Measurements from ENCODE around the gene TGFBRAP1.

The TGFBRAP1 gene

DNA sequence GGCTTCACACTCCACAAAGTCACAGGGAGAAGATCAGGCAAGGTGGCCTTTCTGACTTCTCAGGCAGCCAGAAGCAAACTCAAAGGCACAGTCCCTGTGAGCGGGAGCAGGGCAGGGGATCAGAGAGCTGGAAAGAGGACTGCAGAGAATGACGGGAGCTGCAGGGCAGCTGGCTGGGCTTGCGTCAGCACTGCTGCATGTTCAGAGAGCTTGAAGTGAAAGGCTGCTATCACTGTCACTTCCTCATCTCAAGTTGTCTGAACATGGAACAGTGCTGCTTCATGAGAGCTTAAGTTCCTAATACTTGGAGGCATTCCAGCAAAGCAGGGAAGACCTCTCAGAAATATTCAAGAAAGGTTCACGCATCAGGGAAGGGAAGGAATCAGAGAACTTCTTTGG lies 20.4 kb downstream of the TGFBRAP1 start:
- no peak for DNase-seq

DNA sequence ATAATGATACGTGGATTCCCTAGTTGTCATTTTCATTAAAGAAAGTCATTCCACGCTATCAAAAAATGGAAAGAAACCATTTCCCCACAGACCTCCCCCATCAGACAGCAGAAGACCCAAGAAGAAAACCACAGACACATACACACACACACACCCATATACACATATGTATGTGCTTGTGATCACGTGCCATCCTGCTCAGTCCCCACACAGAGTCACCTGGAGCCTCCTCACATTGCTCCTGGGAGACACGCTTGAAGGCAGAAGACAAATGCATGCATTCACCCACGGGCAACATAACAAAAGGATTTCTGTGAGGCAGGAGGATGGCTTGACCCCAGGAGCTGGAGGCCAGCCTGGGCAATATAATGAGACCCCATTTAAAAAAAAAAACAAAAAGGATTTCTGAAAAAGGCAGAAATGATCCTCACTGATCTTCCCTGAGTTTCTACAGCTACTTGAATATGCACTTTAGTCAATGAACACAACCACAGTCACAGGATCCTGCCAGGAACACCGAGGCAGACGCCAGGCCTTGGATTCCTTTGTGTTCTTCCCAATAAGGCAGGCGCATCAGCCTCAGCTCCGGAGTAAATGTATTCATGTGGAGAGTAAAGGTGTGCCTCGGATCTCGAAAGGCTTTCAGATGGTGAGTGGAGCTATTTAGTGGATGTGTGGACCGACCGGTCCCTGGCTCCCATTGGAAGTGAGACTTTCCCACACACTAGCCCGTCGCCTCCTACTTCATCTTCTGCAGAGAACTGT lies 21.0 kb downstream of the TGFBRAP1 start:
- DNase-seq = no peak

DNA sequence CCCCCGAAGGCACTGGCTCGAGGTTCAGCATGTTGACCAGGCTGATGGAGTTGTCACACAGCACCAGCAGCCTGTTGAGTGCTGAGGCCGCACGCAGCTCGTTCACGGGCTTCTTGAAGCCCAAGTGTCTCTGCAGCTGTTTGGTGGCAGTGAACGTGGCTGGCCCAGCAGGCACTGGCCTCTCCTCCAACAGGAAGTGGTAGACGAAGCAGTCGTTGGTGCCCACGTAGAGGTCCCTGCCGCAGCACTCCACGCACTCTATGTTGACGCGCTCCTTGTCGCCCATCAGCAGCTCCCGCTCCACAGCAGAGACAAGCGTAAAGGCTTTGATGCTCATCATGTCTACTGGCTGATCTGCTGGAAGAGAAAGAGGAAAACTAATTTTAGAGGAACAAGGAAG lies 21.6 kb downstream of the TGFBRAP1 start:
- no peak for DNase-seq

DNA sequence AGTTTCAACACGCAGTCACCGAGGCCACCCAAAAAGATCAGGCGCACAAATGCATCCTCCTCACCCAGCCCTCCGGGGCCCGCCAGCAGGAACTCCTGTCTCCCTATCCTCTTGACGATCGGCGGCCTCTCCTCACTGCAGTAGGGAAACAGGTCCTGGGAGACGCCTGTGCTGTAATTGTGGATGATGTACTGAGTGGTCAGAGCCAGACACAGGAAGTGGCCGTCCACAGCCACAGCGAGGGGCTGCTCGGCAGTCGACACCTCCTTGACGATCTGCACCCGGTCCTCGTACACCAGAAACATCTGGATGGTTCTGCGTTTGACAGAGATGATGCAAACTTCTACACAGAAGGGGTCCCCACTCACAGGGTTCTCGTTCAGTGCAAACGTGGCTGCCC lies 22.0 kb downstream of the TGFBRAP1 start:
- no peak for DNase-seq

DNA sequence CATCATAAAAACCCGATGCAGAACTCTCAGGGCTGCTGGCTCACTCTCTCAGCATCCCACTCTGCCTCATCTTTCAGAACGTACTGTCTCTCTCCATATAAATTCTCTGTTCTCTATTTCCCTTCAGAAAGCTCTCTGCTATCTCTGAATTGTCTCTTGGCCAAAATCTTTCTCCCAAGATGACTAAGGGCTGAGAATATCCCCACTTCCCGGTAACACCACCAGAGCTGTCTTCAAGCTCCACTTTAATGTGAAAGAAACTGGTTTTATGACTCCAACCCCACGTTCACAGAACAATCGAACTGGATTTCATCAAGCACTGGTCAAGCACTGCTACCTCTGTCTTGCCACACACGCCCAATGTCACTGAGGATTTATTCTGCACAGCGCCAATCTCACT lies 22.4 kb downstream of the TGFBRAP1 start:
- DNase-seq = no peak

DNA sequence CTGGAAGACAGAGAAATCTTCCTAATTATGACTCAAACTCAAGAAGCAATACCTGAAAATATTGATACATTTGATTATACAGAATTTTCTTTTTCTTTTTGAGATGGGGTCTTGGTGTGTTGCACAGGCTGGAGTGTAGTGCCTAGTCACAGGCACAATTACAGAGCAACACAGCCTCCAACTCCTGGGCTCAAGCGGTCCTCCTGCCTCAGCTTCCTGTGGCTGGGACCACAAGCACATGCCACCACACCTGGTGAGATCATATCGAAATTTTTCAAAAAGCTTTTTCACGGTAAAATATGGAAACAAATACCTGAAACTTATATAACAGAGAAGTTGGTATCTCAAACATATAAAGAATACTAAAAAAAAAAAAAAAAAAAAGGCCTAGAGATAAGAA lies 27.9 kb downstream of the TGFBRAP1 start:
- DNase-seq = no peak

DNA sequence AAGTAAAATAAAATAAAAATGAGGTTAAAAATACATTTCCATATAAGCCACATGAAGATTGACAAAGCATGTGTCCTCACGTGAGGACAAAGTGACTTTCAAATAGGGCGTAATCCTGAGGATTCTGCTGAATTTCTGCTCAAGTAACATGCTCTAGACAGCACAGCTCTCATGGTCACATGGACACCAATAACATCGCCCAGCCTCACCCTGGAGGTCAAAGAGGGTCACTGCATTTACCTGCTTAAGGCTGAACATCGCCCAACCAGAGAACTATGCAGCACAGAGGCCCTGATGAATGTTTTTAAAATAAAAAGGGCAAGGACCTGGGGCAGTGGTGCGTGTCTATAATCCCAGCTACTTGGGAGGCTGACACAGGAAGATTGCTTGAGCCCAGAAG lies 30.2 kb downstream of the TGFBRAP1 start:
- DNase-seq = no peak

DNA sequence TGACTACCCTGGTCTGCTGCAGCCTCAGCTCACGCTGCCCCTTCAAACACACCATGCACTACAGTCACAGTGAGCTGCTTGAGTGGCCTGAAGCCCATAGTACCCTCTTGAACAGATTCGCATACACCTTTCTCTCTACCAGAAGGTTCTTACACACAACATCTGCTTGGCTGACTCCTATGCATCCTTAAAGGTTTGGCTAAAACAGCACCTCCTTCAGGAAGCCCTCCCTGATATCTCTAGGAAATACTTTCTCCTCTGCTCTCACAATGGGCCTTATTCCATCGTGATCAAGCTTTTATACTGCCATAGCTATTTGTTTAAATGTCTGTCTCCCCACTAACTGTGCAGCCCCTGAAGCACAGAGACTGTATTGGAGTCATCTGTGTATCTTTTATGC lies 31.5 kb downstream of the TGFBRAP1 start:
- DNase-seq = no peak

DNA sequence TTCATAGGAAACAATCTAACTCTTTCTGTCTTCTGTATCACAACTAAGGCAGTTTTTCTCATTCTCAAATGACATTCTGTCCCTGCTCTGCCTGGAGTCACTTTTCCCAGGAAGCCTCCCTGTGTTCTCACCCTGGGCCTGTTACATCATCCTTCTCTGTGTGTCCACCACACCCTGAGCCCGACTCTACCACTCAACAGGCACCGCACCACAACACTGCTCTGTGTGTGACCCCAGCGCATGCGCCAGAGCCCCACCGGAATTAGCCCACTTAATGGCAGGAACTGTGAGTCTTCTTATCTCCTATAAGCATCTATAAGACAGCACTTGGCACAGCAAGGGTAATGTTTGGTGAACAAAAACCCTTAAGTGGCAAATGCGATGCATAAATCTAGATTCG lies 32.3 kb downstream of the TGFBRAP1 start:
- no peak for DNase-seq

DNA sequence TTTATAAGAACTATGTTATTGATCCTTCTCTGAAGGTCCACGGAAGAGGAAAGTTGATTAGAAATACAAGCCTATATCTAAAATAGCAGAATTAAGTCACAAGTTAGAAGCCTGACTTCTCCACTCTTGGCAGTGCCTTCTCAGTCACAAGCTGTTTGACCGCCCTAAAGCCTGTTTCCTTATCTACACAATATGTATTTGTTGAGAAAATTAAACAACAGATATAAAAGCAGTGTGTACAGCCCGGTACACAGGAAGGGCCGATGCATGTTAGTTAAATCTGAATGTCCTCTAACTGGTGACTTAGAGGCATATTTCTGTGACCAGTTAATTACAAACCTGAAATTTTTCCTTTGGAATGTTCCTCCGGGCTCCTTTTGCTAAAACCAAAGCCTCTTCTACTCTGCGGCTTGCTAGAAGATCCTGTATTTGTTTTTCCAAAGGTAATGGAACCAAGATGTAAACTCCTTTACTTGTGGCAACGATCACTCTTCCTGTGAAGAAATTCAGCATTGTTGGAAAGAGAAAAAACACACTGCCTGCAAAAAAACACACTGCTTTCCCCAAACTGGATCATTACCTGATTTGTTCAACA lies 33.4 kb downstream of the TGFBRAP1 start:
- DNase-seq = no peak

DNA sequence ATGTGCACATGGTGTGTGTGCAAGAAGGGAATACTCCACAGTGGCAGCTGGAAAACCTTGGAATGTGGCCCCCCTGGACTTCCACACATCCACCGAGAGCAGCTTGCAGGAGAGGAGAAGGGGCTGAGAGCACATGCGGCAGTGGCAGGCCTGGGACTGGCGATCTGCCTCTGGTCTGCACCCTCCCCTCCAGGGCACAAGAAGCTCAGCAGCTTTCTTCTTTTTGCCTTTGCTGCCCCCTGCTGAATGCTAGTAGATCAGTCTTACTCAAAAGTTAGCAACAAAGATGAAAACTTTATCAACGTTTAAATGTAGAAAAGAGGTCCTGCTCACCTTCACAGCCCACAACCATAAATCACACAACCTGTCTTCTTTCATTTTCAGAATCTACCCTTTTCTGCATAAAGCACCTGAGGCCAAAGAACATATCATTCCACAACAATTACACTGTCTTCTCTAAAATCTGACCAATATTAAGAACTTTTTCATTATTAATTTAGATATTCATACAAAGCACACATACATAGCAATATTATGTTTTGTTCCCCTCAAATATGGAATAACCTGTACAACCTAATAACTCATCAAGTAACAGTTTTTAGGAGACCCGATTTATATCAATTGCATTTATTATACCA lies 34.6 kb downstream of the TGFBRAP1 start:
- peak; percentile 21 for DNase-seq

DNA sequence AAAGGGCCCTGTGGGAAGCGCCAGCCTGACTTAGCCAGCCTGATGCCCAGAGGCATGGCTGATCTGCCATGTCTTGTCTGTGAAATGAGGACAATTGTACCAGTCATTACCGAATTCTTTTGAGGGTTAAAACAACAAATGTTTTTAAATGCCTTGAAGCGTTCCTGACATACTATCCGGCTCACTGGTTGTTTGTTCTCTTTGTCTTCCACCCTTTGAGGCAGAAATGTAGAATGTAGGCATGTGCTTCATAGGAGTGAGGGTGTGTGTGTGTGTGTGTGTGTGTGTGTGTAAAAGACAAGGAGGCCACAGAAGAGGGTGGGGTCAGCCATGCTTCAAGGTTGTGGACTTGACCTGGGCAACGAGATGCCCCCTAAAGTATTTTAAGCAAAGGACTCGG lies 35.5 kb downstream of the TGFBRAP1 start:
- no peak for DNase-seq

DNA sequence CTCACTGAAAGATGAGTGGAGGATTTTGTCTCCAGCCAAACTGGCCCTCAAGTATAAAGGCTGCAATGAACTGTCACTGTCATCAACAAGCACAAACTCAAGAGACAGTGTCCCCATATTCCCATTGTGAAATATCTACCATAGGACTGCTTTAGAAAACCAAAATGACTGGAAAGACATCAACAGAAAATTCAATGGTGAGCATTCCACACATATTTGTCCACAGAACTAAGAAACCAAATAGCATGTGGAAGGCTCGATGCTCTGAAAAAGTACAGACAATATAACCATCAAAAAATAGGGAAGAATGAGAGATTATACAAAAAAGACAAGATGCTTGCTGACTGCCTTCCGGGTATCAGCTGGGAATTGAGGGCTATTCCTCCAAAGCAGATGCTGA lies 37.6 kb downstream of the TGFBRAP1 start:
- no peak for DNase-seq

DNA sequence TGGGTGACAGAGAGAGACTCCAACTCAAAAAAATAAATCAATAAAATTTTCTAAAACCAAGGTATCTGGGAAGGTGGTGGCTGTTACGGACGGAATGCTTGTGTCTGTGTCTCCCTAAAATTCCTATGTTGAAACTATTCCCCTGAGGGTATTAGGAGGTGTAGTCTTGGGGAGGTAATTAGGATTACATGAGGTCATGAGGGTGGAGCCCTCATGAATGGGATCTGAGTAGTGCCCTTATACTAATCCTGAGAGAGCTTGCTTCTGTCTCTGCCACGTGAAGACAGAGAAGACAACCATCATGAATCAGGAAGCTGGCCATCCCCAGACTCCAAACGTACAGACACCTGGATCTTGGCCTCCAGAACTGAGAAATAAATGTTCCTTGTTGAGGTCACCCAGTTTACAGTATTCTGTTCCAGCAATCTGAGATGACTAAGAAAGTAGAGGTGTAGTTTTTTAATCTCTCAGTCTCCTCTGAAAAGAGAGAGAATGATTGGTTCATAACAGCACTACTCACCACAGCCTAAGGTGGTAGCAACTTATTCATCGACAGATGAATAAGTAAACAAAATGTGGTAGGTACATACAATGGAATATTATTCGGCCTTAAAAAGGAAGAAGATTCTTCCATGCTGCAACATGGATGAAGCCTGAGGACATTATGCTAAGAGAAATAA lies 38.4 kb downstream of the TGFBRAP1 start:
- no peak for DNase-seq

DNA sequence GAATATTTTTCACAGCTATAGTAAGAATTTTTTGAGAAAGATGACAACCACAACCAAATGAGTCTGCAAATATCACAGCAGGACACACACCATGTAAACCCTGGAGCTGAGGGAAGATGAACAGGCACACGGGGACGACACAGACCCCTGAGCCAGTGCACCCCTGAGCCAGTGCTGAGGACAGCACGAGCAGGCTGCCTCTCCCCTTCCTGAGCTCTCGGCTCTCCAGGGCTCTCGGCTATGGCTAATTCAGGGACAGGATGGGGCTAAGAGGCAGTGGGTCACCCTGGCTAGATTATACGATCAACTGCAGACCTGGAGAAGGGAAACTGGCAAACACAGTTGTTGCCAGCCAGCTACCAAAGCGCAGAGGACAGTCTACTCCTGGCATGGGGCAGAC lies 41.4 kb downstream of the TGFBRAP1 start:
- DNase-seq = no peak

DNA sequence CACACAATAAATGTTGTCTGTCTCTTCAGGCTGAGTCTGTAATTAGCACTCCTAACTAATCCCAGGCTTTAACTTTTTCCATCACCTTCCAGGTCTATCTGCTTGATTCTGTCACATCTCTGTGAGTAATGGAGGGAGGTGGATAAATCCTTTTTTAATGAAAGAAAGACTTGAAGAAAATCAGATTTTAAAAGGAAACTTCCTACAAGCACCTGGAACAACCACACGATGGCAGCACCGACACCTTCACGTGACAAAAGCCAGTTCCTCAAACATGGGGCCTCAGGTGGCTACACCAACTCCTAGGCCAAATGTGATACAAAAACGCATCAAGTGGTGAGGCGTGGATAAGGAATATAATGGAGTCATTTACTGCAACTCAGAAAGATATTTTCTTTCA lies 41.8 kb downstream of the TGFBRAP1 start:
- DNase-seq = peak; percentile 20

DNA sequence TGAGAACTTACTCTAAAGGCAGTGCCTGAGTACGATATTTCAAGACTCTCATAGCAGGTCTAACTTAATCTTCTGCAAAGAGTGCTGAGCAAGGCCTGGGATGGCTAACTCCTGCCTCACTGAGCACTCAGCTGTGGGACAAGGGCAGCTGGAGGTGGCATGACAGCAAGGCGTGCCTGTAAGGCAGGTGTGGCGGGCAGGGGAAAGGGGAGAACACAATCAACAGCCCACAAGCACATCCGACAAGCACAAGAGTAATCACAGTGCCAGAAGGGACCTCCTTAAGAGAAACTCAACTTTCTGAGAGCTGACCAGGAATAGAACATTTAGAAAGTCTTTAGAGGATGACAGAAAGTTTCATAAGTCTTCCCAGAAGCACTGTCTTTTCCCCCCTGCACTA lies 46.0 kb downstream of the TGFBRAP1 start:
- DNase-seq = no peak

DNA sequence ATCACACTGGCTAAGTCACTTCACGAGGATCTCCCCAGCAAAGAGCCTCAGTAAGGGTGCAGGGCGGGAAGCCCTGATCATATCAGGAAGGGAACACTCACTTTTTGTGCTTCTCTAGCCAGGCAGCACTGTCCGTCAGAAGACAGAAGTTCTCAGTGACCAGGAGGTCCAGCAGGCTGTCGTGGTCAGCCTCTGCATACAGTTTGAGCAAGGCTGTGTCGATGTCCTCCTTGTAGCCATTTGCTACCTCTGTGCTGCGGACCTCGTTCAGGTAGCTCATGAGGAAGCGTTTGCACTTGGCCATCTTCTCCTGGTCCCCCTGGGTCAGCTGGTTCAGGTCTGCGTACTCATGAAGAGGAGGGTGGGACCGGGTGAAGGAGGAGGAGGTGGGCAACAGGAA lies 49.3 kb downstream of the TGFBRAP1 start:
- DNase-seq = no peak

DNA sequence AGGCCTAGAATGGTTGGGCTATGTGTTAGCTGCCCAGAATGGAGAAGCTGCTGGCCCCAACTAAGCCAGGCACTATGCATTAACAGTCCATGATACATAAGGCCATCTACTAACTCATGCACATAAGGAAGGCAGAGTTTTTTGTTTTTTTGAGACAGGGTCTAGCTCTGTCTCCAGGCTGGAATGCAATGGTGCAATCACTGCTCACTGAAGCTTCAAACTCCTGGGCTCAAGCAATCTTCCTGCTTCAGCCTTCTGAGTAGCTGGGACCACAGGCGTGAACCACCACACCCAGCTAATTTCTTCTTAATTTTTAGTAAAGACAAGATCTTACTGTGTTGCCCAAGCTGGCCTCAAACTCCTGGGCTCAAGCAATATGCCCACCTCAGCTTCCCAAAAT lies 50.4 kb downstream of the TGFBRAP1 start:
- no peak for DNase-seq

DNA sequence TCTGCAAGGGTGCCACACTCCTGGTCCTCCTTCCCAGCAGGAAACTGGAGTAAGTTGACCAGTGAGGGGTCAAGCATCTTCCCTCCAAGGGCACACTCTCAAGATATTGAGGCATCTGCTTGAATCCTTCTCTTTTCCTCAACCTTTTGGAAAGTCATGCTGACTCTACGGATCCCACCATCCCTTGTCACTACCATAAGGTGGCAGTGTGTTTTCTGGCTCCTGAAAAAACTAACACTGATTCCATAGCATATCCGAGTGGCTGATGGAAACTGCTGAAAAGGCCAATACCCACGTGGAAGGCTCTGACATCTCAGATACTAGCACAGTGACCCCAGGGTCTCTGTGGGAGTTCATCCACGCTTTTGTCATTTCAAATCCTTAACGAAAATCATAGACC lies 50.9 kb downstream of the TGFBRAP1 start:
- no peak for DNase-seq

DNA sequence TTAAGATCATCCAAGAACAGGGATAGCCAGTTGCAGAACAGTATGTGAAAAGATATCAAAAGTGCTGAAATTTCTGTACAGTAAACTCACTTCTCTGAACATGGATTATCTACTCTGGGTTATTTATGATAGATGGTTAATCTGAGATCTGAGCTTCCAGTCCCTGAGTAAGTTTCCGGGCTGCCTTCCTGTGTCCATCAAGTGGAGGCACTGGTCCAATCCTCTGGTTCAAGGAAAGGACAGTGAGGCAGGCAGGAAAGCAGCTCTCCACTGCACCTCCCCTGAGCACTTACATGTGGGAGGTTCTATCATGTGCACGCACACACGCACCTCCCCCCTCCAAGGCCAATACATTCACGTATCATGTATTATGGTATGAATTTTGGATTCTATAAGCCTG lies 55.5 kb downstream of the TGFBRAP1 start:
- no peak for DNase-seq

DNA sequence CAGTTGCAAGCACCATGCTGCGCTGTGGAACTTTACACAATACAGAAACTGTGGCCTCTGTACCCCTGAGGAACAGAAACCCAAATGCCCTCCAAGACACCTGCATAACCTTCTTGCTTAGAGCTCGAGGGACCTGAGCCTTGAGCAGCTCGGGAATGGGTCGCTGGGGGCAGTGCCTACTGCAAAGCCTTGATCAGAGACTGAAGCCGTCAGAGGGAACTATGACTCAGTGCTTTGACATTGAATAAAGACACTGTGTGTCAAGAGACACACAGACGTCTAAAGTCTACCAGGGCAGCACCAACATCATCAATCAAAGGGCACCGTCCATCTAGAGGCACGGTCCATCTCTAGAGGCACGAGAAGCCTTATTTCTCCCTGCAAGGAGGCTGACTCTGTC lies 57.4 kb downstream of the TGFBRAP1 start:
- no peak for DNase-seq

DNA sequence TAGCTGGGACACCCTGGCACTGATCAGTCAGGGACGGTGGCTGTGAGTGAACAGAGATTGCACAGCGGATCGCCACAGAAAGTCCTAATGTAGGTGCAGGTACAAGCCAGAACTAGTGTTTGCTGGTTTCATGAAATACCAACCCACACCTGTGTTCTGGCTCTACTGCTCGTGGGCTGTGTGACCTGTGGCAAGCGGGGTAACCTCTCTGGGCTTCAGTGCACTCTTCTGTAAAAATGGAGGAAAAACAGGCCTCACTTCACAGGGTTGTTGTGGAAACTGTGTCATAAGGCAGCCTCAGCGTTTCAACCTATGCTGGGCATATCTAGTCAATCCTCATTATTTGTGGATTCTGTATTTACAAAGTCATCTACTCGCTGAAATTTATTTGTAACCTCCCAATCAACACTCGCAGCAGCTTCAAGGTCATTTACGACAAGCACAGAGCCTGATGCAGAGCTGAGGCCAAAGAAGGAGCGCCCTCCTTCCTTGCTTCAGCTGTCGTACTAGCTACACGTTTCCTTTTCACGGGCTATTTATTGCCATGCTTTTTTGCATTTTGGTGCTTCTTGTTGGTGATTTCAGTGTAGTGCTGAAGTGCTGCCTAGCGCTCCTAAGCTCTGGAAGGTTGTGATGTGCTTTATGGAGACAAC lies 58.0 kb downstream of the TGFBRAP1 start:
- no peak for DNase-seq
